GM18526 (cell line): ENCODE results near the gene TNFAIP2.

ENCODE experiments used
- POLR2A ChIP-seq: IDR thresholded peaks from 3 replicates; pipeline ENCODE4 v1.6.1; 2011; ENCODE audit not compliant: insufficient read length; ENCODE audit errors: extremely low read depth

Gene TNFAIP2

DNA sequence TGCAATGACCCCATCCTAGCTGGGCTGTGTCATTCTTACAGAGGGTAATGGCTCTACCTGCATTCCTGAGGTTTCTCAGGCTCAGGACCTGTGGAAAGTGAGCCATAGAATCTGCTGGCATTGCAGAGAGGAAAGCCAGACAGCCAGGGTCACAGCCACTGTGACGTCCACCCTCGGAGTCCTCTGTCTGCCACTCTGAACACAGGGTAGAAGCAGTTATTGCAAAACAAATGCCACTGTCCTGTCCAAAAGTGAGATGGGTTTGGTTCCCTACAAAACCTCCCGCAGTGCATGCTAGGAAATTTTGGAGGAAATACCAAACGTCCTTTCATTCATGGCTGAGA, 37.8 kb downstream of the TNFAIP2 start:
- TF ChIP-seq POLR2A = no peak

DNA sequence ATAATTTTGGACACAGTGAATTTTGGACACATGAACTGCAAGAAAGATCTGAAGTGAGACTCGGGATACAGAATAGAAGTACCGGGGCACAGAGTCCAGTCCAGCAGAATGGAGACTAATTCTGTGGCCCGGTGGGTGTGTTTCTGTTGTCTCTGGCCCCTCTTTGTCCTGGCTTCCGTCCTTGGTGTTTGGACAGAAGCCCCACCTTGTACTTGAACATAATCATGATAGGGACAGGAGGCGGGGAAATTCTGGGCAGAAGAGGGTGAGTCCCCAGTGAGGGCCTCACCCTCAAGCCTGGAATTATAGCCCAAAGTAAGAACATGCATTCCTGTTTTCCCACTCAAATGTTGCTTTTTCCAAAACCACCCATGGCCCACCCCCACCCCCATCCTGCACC, 39.9 kb downstream of the TNFAIP2 start:
- no peak for TF ChIP-seq POLR2A

DNA sequence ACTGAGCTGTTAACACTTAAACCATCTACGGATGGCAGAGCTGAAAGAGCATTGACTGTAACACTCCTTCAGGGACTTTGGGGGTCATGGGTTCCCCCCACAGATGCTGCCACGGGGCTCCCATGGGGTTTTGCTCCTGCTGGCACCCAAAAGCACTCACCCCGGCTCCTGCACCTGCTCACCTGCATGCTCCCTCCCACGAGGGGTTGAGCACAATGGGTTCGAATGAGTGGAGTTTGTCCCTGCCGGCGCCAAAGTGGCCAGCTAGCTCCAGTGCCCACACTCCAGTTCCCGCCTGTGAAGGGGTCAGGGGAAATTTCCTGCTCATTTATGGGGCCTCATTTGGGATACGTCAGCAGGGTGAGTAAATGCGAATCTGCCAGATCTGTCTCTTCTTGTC, 40.7 kb downstream of the TNFAIP2 start:
- no peak for TF ChIP-seq POLR2A

DNA sequence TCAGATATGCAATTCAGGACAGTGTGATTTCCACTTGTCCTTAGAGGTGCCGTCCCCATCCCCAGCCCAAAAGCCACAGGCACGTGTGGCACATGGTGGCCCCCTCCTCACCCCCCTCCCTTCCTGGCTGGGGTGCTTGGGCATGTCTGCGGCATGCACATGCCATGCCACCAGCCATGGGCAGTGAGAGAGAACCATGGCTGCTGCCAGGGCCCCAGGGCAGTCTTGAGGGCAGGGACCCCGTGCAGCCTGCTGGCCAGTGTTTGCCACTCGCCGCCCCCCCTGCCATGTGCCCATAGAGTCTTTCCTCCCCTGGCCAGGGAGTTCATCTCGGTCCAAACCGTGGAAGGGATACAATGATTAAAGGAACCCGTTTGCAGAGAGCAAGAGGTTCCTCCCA, 41.5 kb downstream of the TNFAIP2 start:
- TF ChIP-seq POLR2A = no peak

DNA sequence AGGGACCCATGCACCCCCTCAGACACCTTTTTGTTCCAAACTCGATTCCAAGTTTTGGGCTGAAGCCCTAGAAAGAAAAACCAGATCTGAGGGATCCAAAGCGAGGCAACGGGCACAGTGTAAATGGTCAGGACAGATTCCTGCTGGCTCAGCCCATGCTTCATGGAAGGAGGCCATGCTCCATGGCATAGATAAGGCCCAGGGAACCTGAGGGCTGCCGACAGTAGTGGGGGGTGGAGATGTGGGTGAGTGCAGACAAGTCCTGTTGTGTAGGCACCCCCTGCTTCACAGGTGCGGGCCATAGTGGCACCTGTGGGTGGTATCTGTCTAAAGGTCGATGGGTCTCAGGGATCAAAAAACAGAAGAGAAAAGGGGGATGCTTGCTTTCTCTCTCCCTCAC, 42.1 kb downstream of the TNFAIP2 start:
- no peak for TF ChIP-seq POLR2A

DNA sequence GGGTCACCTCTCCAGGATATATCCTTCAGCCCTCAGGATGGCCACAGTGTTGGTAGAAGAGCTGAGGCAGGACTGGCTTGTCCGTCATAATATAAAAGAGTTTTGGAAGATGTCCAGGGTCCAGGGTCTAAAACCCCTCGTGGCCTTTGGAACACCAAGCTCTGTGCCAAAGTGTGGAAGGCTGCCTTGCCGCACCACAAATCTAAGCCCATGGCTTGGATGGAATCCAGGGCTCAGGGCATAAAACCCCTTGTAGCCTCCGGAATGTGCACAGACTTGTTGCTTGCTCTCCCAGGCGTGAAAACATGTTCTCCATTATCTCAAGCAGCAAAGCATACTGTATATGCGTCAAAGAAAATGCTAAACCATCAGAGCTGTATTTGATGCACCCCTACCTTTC, 46.7 kb downstream of the TNFAIP2 start:
- TF ChIP-seq POLR2A = no peak

DNA sequence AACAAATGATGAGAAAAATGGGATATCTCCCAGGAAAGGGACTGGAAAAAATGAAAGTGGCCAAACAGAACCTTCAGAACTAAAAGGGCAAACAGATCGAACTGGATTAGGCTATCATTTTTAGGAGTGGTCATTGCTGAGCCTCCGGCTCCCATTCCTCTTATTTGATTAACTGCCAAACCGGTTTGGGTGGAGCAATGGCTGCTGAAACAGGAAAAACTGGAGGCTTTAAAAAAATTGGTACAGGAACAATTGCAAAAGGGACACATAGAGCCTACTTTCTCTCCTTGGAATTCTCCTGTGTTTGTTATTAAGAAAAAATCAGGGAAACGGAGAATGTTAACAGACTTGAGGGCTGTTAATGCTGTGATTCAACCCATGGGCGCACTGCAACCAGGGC, 49.7 kb downstream of the TNFAIP2 start:
- TF ChIP-seq POLR2A = no peak

DNA sequence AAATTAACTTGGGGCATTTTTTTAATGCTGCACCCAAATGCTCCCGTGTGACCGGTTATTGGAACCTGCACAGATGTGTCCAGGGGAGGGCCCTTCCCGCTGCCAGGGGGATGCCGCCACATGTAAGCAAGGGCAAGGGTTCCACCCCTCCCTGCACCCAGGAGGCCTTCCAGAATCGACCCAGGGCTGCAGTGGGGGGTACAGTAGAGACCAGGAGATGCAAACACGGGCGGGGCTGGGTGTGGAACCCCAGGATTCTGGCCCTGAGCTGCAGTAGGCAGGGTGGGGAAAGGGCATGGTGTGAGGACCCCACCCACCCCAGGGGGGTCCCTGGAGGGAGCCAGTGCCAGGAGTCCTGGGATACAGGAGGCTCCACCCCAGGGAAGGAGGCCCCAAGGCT, 54.1 kb downstream of the TNFAIP2 start:
- TF ChIP-seq POLR2A = no peak

DNA sequence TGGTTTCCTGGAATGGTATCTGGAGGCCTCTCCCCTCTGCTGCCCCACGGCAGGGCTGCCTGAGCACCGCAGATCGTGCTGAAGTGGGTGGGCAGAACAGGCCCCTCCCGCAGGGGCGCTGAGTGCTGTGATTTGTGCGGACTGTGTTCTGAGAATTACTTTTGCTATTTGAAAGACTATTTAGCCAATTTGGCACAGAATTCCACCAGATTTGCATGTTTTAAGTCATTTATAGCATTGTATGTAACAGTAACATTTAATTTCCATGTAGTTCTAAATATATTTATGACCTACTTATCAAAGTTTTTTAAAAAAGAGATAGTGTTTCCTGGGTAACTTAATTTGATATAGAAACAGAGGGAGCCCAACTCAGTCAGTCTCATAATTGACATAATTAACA, 55.3 kb downstream of the TNFAIP2 start:
- no peak for TF ChIP-seq POLR2A

DNA sequence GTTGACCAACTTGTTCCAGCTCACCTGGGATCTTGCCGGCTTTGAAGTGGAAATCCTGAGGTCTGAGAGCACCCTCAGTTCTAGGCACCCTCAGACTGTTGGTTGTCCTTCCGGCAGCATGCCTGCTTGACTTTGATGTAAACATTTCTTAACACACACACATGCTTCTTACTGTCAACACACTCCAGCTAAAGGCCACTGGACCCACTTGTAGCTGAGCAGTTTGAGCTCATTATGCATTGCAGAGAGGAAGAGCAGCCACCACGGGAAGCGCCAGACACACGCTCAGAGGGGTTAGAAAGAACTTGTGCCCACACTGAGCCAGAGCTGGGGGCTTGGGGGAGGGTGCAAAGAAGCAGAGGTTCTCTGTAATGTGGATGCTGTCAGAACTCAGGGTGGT, 55.8 kb downstream of the TNFAIP2 start:
- no peak for TF ChIP-seq POLR2A

DNA sequence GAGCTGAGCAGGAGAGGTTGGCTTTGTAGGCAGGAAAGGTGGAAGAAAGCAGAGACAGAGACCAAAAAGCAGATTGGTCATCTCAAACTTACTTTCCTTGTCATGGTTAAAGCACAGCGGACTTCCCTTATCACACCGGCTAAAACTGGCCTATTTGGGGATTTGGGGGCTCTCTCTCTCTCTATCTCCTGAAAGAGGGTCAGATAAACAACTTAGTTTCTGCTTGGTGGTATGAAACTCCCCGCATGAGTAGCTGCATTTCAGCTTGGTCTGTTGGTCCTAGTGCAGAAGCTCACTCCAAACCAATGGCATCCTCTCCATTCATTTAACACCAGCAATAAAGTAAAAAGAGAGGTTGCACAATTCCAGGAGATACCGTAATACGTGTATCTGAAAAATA, 57.1 kb downstream of the TNFAIP2 start:
- no peak for TF ChIP-seq POLR2A

DNA sequence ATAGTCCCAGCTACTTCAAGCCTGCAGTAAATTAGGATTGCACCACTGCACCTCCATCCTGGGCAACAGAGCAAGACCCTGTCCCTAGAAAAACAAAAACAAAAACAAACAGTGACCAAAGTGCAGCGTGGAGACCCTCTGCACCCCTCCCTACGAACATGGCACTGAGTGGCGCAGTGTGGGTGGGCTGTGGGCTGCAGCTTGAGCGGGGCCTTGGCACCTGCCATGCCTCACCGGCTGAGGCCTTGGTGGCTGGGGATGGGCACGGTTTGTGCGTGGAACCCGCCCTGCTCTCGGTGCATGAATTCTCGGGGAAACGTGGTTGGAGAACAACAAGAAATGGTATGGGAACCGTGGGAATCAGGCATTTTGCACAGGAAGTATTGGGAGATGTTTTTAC, 60.8 kb downstream of the TNFAIP2 start:
- no peak for TF ChIP-seq POLR2A

DNA sequence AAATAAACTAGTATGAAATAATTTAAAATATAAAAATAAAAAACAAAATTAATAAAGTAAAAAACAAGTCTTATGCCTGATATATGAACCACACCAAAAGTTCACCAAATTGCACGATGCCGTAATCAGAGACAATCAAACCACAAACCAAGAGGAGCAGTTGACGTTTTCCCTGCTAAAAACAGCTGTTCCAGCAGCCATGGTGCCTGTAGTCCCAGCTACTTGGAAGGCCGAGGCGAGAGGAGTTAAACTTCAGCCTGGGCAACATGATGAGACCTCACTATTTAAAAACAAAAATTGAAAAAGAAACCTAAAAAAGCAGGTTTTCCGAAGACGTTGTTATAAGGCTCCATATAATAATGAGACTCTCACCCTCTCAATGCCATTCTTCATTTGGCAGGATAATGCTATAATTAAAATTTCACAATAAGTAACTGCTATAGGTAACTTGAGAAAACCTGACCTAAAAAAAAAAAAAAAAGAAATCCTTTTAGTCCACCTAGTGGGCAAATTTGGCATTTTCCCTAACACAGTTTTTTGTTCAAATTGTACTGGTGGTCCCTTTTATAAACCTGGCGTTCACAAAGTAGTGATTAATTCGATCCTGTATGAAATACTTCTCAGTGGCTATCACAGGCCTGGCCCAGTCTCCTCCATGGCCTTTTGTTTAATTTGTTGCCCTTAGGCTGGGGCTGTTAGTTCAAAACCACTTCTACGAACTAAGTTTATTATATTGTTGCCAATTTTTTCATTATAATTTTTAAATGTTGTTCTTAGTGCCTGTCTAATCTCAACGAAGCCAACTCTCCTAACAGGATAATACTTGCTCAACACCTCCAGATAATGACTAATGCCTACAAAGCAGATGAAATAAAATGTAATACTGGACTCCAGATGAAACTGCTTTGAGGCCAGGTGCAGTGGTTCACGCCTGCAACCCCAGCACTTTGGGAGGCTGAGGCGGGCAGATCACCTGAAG, 62.1 kb downstream of the TNFAIP2 start:
- no peak for TF ChIP-seq POLR2A

DNA sequence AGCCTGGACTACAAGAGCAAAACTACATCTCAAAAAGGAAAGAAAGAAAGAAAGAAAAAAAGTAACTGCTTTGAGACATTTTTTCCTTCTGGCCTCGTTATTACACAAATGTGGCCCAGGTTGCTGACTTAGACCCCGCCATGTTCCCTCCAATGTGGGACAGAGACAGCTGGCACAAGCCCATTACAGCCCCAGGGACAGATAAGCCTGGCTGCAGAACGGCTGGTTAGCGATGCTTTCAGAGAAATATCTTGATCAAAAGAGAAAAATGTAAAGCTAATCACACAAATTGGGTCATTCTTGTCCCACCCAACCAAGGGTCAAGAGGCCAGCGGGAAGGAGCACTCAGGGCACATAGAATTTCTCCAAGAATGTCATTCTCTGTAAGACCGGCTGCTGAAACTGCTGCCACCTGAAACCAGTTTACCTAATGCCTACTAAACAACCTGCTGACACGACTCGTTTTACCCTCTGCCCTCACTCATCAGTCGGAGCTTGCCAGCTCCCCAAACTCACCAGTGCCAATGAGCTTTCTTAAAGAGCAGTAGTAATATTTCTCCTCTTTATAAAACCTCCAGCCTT, 63.1 kb downstream of the TNFAIP2 start:
- no peak for TF ChIP-seq POLR2A
